Adipose tissue (tissue), 3 donors: ENCODE results near the gene MAP4. TPM values are rescaled to one million over a fixed set of nuclear protein-coding genes. Genes with fewer than 3 reads are reported as not detected.

Experiments
- H3K27ac ChIP-seq: one replicate; pipeline ENCODE4 v1.5.1; 2013; ENCODE audit warnings: low read depth, low read length
- WGBS, 3 donors: extraction: QIAGEN DNeasy Blood & Tissue Kit; methylation state at CpG; one replicate each; pipeline ENCODE4 v1.1.7; 2013; 5-methylcytosine and 5-hydroxymethylcytosine counted together
- polyA plus RNA-seq, 3 donors: library from polyadenylated mRNA; stranded (reverse); fragments of 200-250 nt; gene quantifications; one replicate each; pipeline ENCODE4 v1.2.3, GENCODE V29; 2013
- donor health status: healthy with polysubstance abuse.
- donor health status: Bipolar disorder and iron deficiency.
- donor health status: healthy.

MAP4 gene
- polyA plus RNA-seq, 3 donors: 46.3 to 186 (median 107) TPM

DNA sequence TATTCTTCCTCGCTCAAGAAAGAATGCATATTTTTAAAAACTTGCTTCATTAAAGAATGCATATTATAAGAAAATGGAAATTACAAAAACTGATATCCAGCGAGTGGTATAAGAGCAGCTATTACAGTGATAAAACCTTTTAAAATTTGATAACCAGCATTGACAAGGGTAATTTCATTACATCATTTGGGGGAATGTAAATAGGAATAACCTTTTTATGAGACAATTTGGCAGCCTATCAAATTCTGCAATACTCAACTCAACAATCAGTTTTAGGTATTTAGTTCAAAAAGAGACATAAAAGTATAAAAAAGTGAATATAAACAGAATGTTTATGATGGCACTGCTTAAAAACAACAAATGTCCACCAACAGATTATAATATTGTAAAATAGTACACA is 35.4 kb downstream of the MAP4 start:
- WGBS, 3 donors: 76 to 94% (median 91%) methylated on average over 2 of the region's 2 CpGs
- H3K27ac ChIP-seq: no peak overlapping the region

DNA sequence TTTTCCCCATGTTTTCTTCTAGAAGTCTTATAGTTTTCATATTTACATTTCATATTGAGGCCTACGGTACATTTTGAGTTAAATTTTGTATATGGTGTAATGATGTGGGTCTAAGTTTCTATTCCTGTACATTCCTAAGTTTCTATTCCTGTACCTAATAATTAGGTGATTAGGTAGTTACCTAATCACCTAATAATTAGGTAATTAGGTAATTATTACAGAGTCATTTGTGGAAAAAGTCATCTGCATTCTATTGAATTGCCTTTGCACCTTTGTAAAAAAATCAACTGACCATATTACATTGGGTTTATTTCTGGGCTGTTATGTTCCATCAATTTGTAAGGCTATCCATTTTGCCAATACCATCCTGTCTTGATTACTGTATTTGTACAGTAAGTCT is 37.1 kb downstream of the MAP4 start:
- WGBS, 3 donors: 90 to 98% (median 96%) methylated on average over 1 of the region's 1 CpG
- no peak overlapping the region for H3K27ac ChIP-seq

DNA sequence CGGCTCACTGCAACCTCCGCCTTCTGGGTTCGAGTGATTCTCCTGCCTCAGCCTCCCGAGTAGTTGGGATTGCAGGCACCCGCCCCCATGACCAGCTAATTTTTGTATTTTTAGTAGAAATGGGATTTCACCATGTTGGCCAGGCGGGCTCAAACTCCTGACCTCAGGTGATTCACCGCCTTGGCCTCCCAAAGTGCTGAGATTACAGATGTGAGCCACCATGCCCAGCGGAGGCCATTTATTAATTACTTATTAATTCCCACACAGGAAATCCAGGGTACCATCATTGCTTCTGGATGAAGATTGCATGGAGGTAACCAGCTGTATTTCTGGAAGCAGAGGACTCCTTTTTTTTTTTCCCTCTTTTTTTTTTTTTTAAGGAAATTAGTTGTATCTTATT is 37.8 kb downstream of the MAP4 start:
- WGBS, 3 donors: 96 to 99% (median 99%) methylated on average over 8 of the region's 8 CpGs
- no peak overlapping the region for H3K27ac ChIP-seq

DNA sequence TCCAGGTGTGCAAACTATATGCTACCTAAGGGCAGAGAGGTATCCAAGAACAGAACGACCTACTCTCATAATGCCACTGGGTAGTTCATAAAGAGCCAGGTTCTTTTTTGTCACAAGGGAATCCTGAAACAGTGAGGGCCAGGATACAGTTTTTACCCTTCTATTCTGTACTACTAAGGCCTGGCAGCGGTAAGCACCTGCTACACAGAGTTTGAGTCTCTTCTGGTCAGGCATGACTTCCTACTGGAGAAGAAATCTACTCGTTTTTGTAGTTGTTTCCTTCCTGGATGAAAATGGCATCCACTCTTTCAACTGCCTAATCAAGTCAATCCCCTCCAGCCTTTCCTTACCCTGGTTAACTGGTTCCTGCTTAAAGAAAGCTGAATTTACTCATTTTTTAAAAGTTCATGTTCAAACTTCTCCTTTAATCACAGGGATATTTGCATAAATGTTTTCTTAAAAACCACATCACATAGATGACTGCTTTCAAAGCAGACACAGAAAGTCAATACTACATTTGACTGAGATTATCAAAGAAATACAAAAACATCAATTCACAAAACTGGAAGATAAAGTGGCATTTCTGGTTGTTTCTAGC is 40.0 kb downstream of the MAP4 start:
- WGBS, 3 donors: 75 to 84% (median 77%) methylated on average over 3 of the region's 3 CpGs

DNA sequence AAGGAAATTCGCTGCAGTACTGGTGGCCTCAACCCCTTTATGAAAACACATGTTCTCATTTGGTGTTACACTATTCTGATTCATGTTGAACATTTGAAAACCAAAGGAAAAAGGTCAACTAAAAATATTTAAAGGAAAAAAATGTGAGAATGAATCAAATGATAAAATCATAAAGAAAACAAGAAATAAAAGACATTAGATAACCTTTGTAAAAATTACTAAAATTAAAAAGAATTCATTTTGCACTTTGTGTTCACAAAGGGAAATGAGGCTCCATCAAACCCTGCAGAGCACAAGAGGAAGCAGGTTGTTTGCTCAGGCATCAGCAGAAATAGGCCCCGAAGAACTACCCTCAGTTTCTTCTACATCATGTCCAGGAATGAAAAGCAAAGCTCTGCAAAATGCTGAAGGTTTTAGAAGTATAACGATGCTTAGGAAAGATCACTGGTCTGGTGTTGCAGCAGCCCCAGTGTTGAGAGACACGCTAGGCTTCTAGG is 41.2 kb downstream of the MAP4 start:
- H3K27ac ChIP-seq: no peak overlapping the region
- 67 to 90% (median 70%) methylated on average over 4 of the region's 4 CpGs for WGBS, 3 donors

More for the DNA sequence above, 40.0 kb downstream of the MAP4 start:
- no peak overlapping the region for H3K27ac ChIP-seq

DNA sequence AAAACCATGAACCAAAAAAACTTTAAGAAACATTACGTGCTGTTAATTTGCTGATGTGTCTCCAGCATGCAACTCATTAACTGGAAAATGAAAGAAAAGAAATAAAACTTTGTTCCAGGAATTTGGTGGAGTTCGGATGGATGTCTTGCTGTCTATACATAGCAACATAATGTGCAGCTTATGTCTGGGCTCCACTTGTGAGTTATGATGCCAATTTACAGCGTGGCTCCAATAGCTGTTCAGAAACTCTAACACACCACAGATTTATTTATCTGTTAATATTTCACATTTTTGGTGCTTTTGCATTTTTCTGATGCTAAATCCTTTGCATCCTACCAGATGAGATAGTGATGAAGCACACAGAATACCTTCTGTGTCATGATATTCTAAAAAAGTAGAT is 45.1 kb downstream of the MAP4 start:
- 89 to 98% (median 94%) methylated on average over 3 of the region's 3 CpGs for WGBS, 3 donors

DNA sequence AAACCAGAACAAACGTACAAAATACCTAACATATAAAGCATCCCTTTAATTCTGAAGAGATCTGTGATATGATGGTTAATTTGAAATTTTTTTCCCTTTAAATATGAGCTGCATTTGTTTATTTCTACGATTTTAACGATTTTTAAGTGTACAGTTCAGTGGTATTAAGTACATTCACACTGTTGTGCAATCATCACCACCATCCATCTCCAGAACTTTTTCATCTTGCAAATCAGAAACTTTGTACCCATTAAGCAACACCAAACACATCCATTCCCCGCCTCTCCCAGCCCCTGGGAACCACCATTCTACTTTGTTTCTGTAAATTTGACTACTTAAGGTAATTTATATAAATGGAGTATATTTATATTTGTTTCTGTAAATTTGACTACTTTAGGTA is 51.5 kb downstream of the MAP4 start:
- no peak overlapping the region for H3K27ac ChIP-seq
- 92 to 95% (median 94%) methylated on average over 4 of the region's 4 CpGs for WGBS, 3 donors

More for the DNA sequence above, 45.1 kb downstream of the MAP4 start:
- no peak overlapping the region for H3K27ac ChIP-seq

DNA sequence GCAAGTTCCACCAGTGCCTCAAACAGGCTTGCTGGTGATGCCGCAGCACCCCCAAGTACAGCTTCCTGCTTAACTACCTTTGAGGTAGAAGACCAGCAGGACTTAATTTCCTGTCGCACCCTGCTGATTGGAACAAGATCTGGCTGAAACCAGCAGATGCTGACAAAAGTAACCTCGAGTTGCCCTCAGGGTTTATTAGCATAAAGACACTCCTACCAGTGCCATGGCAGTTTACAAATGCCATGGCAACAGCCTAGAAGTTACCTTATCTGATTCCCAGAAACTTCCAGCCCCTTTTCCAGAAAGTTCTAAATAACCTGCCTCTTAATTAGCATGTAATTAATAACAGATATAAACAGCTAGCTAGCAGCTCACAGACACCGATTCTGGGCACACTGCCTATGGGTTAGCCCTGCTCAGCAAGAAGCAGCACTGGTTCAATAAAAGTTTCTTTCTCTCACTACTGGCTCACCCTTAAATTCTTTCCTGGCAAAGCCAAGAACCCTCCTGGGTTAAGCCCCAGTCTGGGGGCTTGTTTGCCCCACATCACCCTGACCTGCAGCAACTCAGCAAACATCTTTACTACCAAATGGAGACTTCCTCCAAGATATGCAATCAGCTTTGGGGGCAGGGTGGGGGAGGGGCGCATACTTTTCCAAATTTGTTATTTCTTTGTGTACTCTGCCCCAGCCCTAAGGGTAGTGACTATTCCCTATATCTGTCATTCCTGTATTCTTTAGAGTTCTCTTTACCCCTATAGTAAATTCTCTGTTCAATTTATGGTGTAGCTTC is 54.2 kb downstream of the MAP4 start:
- 55 to 68% (median 64%) methylated on average over 5 of the region's 5 CpGs for WGBS, 3 donors
- H3K27ac ChIP-seq: no peak overlapping the region

DNA sequence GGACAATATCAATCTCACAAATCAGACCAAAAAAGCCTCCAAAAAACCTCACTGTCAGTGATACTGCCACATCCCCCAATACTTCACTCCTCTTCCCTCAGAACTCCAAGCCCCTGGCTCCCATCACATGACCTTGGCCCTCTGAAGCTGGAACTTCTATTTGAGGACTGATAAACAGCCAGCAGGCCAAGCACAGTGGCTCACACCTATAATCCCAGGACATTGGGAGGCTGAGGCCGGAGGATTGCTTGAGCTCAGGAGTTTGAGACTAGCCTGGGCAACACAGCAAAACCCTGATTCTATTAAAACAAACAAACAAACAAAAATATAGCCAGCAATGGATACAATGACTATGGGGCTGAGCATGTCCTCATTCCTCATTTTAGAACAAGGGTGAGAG is 55.2 kb downstream of the MAP4 start:
- WGBS, 3 donors: 97 to 100% (median 97%) methylated on average over 1 of the region's 1 CpG
- no peak overlapping the region for H3K27ac ChIP-seq

DNA sequence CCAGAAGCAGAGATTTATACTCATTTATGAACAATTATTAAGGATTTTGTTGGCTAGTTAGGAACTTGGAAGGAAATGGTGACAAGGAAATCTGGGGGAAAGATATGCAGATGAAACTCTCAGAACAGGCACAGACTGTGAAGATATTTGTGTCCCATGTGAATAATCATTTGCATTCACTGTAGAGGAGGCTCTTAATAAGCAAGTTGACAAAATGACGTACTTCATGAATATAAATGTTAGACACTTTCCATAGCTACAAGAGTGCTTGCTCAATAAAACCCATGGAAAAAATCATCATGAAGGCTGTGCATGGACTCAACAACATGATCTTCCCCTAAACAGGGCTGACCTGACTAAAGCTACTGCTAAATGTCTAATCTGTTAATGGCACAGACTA is 59.7 kb downstream of the MAP4 start:
- no peak overlapping the region for H3K27ac ChIP-seq
- WGBS, 3 donors: 73 to 89% (median 75%) methylated on average over 1 of the region's 1 CpG

DNA sequence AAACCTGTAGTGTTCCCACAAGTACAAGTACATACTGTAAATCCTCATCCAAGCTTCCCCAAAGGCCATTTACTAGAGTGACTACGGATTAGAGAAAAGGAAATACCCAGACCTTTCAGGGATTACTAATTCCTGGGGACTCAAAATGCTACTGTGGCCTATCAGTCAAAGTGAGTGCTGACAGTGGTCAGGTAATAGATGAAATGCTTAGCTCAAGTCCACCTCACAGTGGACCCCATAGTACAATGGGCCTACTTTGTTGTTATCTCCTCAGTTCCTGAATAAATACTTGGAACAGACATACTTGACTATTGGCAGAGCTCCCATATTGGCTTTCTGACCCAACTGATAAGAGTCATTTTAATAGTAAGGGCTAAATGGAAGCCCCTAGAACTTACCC is 61.6 kb downstream of the MAP4 start:
- no peak overlapping the region for H3K27ac ChIP-seq
- 24 to 67% (median 61%) methylated on average over 1 of the region's 1 CpG for WGBS, 3 donors

DNA sequence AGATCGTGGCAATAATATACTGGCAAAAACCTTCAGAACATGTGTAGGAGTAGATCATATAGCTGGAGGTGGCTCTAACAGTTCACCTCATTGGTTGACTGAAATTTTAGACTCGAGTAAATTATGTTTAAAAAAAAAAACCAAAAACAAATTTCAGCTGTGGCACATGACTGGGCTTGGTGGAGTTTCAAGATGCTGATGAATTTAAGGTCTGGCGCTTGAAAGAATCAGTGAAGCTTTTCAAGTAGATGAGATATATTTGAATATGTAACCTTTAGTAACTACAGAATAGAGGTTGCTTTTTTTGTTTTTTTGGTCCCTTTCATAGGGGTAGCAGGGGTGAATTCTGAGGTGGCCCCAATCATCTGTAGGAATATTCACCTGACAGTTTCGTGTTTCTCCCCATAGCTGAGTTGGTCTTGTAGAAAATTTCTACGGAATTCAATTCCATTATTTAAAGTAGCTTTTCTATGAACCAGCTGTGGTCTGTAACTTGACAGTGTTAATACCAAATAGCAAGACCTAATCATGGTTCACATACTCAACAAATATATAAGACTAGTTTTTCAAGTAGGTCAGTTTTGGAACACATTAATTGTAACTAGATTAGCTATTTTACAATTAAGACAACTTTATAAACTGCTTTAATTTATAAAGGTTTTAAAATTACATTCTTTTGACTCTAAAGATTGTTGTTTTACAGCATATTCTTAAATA is 65.6 kb downstream of the MAP4 start:
- H3K27ac ChIP-seq: no peak overlapping the region
- WGBS, 3 donors: 81 to 89% (median 86%) methylated on average over 5 of the region's 5 CpGs

DNA sequence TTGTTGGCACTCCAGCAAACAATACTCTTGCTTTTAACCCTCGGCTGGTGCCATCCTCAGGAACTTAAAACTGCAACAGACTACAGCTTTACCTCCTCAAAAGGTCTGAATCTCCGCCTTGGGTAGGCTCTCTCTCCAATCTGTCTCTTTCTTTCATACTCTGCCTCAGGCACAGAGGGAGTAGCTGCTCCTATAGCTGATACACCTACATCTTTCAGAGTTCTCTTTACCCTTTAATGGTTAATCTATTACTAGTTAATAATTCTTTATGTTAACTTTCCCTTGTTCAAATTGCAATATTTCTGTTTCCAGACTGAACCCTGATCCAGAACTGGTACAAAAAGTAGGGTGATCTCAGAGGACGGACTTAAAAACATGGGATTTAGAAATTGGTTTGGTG is 66.2 kb downstream of the MAP4 start:
- WGBS, 3 donors: 81 to 94% (median 88%) methylated on average over 3 of the region's 3 CpGs
- no peak overlapping the region for H3K27ac ChIP-seq

DNA sequence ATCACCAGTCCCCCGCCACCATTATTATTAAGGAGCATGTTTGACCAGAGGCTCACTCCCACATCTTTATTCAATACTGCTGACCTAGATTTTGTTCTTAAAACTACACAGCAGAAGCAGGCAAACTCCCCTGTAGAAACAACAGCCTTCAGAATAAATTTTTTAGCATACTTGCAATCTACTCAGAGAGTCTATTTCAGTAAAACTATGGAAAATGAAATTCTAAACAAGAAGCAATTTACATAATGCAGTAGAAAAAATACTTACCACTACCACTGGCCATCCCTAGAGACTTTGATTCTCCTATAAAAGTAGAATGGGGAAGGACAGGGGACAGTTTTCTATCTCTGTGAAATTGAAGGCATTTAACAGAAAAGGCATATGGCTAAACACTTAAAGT is 76.0 kb downstream of the MAP4 start:
- 90 to 100% (median 95%) methylated on average over 1 of the region's 1 CpG for WGBS, 3 donors
- no peak overlapping the region for H3K27ac ChIP-seq

DNA sequence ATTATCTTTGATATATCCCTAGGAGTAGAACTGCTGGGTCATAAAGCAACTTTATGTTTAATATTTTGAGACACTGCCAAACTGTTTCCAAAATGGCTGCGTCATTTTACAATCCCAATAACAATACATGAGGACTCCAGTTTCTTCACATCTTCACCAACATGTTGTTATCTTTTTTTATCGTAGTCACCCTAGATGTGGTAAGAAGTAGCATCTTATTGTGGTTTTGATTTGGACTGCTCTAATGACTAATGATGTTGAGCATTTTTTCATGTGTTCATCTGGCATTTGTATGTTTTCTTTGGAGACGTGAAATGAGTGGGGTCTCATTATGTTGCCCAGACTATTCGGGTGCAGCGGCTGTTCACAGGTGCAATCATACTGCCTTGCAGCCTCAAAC is 83.8 kb downstream of the MAP4 start:
- no peak overlapping the region for H3K27ac ChIP-seq
- 91 to 95% (median 92%) methylated on average over 5 of the region's 5 CpGs for WGBS, 3 donors

DNA sequence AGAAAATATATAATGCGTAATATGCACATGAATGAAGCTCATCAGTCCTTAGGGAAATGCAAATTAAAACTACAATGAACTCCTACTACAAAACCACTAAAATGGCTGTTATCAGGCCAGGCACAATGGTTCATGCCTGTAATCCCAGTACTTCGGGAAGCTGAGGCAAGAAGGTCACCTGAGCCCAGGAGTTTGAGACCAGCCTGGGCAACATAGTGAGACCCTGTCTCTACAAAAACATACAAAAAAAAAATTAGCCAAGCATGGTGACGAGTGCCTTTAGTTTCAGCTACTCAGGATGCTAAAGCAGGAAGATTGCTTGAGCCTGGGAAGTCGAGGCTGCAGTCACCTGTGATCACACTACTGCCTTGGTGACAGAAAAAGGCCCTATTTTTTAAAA is 85.2 kb downstream of the MAP4 start:
- no peak overlapping the region for H3K27ac ChIP-seq
- 93 to 94% (median 93%) methylated on average over 4 of the region's 4 CpGs for whole genome bisulfite sequencing, 3 donors

DNA sequence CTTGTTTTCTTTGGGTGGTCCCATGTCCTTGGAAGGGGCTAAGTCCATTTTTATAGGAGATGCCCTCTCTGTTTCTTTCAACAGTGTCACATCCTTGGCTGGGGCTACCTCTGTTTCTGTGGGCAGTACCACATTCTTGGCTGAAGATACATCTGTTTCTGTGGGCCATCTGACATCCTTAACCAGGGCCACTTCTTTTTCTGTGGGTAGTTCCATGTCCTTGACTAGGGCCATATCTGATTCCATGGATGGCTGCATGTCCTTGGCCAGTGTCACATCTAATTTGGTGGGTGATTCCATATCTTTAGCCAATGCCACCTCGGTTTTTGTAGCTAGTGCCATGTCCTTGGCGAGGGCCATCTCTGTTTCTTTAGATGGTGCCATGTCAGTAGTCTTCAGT is 99.5 kb downstream of the MAP4 start:
- 84 to 98% (median 98%) methylated on average over 2 of the region's 2 CpGs for WGBS, 3 donors
- no peak overlapping the region for H3K27ac ChIP-seq

DNA sequence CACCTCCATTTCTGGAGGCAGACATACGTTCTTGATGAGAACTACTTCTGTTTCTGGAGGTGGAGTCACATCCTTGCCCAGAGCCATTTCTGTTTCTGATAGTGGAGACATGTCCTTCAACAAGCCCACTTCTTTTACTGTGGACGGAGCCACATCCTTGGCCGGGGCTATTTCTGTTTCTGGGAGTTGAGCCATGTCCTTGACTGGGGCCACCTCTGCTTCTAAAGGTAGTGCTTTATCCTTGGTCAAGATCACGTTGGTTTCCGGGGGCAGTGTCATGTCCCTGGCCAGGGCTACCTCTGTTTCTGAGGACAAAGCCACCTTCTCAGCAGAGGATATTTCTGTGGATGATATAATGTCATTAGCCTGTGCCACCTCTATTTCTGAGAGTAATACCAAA is 100.0 kb downstream of the MAP4 start:
- H3K27ac ChIP-seq: no peak overlapping the region
- WGBS, 3 donors: 45 to 91% (median 85%) methylated on average over 5 of the region's 5 CpGs

DNA sequence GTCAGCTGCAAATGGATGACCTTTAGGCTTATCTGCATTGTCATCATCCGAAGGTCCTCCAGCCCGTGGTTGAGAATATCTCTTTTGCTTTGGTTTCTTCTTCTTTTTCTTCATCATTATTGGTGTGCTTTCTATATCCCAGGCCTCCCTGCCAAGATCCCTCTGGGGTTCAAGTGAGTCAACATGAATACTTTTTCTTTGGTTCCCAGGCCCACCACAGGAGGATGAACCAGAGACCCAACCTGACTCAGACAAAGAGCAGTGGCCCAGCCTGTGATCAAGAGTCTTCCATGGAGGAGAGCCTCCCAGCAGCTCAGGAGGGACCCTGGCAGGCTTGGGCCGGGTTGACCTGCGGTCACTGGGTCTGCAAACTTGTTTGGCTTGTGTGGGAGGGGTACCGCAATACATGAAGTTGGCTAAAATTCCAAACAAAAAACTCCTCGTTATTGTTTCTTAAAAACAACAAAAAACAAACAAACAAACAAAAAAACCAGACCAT is 104.2 kb downstream of the MAP4 start:
- 88 to 96% (median 96%) methylated on average over 6 of the region's 6 CpGs for WGBS, 3 donors
- no peak overlapping the region for H3K27ac ChIP-seq
